Stimulated activated CD8-positive, alpha-beta memory T cell treated with anti-CD3 and anti-CD28 coated beads, Interleukin-7, amount 100 ng/mL, for 1 hour (primary cell): Measurements from ENCODE around the gene LDLR.
"Not testable (repeated sequence)": the region's sequence is repeated elsewhere in the genome, so short reads cannot be mapped to it uniquely, and the experiment has no call there.

Experiments
- DNase-seq, 2 donors: peaks; one replicate each; pipeline ENCODE4 v3.0.0-alpha.2; 2020; ENCODE audit warnings: low read depth in 2 of 2

The LDLR gene

DNA sequence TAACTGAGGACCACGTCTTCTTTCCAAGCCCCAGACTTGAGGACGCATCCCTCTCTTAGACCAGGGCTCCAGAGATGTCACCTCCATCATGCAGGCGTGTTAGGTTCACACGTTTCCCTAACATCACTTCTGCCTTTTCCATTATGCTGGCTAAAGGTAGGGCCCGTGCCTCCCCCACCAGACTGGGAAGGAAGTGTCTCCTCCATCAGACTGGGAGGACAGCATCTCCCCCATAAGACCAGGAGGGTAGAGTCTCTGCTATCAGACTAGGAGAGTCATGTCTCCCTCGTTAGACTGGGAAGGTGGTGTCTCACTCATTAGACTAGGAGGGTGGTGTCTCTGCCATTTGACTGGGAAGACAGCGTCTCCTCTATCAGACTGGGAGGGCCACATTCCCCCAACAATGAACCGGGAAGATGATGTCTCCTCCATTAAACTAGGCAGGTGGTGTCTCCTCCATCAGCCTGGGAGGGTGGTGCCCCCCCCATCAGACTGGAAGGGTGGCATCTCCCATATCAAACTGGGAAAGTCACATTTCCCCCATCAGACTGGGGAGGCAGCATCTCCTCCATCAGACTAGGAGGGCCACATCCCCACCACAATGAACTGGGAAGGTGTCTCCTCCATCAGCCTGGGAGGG, 84.4 kb downstream of the LDLR start:
- no peak for DNase-seq

DNA sequence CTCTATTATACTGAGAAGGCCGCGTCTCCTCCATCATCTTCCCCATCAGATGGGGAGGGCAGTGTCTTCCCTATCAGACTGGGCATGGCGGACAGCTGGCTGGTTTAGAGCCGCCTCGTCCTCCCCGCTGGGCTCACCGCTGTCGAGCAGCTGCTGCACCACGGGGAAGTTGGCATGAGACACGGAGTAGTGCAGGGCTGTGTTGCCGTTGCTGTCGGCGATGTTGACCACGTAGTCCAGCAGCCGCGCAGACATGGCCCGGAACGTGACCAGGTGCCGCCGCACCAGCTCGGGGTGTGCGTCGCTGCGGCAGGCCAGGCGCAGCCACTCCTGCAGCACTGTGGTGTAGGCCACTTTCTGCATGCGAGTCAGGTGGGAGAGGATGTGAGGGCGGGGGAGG, 85.1 kb downstream of the LDLR start:
- no peak for DNase-seq

DNA sequence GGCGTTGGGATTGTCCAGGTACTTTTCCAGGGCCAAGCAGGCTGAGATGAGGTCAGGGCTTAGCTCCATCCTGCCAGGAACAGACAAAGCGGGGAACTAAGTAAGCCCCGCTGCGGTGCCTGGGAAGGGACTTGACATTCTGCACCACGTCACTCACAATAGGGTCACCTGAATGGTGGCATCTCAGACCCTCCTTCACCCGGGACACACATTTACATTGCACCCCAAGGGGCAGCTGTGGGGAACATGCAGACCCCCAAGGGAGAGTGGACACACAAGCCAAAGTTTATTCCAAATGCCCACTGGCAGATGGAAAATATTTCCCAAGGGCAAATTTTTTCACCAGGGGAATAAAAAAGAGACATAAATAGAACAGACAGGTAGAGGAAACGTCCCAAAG, 86.7 kb downstream of the LDLR start:
- no peak for DNase-seq

DNA sequence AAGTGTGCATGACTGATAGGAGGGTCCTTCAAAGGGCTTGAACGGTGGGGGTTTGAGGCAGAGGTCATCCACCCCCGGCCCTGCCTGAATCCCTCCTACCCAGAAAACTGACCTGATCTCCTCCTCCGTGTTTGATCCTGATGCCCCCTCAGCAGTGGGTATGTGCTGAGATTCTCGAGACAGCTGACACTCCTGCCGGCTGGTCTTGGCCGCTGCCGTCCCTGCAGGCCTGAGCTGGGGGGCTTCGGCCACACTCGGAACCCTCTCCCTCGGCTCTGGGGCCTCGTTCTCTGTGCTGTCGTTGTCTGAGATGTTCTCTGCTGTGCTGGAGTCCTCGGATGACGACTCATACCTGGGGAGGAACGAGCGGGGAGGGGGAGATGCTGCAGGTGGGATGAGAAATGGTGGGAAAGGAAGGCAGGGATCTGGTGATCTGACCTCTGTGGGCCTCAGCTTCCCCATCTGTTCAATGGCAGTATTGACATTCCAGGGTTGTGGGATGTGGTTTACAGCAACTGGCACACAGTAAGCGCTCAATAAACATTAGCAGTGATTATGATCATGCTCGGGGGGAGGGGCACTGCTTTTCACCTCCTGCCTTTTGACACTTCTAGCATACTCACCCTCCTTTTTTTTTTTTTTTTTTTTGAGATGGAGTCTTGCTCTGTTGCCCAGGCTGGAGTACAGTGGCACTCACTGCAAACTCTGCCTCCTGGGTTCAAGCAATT, 87.4 kb downstream of the LDLR start:
- DNase-seq = no peak

DNA sequence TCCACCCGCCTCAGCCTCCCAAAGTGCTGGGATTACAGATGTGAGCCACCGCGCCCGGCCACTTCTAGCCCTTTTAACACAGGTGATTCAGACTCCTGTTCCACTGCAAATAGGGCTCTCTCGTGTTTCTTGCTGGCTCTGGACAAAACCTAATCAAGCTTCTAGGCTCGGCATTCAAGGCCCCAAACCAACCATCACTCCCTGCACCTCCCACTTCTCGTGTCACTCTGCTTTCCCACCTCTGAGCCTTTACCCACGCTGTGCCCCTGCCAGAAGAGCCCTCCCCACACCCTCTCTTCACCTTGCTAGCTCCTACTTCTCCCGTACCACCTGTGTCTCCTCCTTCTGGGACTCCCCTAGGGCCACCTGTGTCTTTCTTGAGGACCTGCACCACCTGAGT, 88.3 kb downstream of the LDLR start:
- no peak for DNase-seq

DNA sequence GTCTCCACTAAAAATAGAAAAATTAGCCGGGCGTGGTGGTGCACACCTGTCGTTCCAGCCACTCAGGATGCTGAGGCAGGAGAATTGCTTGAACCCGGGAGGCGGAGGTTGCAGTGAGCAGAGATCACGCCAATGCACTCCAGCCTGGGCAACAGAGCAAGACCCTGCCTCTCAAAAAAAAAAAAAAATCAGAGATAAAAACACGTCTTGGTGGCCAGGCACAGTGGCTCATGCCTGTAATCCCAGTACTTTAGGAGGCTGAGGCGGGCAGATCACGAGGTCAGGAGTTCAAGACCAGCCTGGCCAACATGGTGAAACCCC, 89.8 kb downstream of the LDLR start:
- DNase-seq = not testable (repeated sequence)

DNA sequence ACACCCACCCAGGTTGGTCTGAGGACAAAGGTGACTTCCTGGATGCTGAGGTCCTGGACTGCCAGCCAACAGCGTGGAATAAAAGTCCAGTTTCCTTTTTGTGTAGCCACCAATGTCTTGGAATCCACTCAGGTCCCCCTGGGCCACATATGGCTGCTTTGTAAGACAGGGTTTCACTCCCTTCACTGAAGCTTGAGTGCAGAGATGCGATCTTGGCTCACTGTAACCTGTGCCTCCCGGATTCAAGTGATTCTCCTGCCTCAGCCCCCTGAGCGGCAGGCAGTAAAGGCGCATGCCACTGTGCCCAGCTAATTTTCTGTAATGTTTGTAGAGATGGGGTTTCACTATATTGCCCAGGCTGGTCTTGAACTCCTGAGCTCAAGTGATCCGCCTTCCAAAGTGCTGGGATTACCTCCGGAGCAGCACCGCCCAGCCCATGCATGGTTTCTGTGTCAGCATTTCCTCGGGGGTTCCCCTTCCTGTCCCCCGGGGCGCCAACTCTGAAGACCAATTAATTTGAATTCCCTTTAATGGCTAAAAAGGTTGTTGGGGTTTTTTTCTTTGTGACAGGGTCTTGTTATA, 90.5 kb downstream of the LDLR start:
- DNase-seq = no peak

DNA sequence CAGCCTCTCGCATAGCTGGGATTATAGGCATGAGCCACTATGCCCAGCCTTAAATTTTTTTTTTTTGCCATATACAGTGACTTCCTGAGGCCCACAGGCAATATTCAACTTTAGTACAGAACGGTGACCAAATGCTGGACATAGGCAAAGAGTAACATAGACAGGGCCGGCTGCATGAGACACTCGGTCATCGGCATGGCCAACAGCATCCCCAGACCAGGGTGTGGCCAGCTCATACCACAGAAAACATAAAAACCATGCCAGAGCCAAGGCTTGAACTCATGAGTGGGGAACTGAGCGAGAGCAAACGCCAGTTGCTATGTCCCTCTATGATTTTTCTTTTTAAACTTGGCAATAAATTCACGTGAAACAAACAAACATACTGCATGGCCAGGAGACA, 91.1 kb downstream of the LDLR start:
- no peak for DNase-seq

DNA sequence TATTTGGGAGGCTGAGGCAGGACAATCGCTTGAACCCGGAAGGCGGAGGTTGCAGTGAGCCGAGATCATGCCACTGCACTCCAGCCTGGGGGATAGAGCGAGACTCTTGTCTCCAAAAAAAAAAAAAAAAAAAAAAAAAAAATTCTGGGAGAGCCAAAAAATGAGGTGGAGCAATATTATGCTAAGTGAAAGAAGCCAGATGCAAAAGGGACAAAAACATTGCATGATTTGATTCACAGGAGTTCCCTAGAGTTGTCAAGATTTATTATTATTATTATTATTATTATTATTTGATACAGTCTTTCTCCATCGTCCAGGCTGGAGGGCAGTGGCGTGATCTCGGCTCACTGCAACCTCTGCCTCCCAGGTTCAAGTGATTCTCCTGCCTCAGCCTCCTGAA, 91.7 kb downstream of the LDLR start:
- not testable (repeated sequence) for DNase-seq

DNA sequence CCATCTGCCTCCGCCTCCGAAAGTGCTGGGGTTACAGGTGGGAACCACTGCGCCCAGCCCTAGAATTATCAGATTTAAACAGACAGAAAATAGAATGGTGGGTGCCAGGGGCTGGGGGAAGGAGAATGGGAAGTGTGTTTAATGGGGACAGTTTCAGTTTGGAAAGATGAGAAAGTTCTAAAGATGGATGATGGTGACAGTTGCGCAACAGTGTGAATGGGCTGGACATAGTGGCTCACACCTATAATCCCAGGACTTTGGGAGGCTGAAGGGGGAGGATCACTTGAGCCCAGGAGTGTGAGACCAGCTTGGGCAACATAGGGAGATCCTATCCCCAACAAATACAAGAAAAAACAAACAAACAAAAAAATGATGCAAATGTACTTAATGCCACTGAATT, 92.2 kb downstream of the LDLR start:
- DNase-seq = no peak
